Stimulated activated CD4-positive, alpha-beta T cell treated with anti-CD3 and anti-CD28 coated beads, Interleukin-15, amount 100 ng/mL, for 48 hours (primary cell): ENCODE data around the gene TNFRSF9.
A peak's percentile ranks its signal among the peaks of the same experiment; 100 is the strongest.
"Not testable (repeated sequence)": the region's sequence is repeated elsewhere in the genome, so short reads cannot be mapped to it uniquely, and the experiment has no call there.

ENCODE experiments used
- DNase-seq, 2 donors: peaks; one replicate each; pipeline ENCODE4 v3.0.0-alpha.2; 2020; ENCODE audit warnings: low read depth in 2 of 2

Gene TNFRSF9

GRCh38 chr1:7961216-7962013, 20.8 kb upstream of the TNFRSF9 start, which contains the start of gene PARK7:
Gene PARK7, plus strand, starts transcription at chr1:7961711. Its CDS starts 1,075 bp downstream, at chr1:7962786.
- peak; percentile 100 for DNase-seq

- DNase-seq: no peak
Measured at GRCh38 chr1:7960867-7961215, 20.2 kb upstream of the TNFRSF9 start.

- DNase-seq: no peak
Measured at GRCh38 chr1:7960165-7960564, 19.5 kb upstream of the TNFRSF9 start.

GRCh38 chr1:7956218-7957032, 15.8 kb upstream of the TNFRSF9 start:
- no peak for DNase-seq

- DNase-seq: no peak
Measured at GRCh38 chr1:7954683-7955082, 14.0 kb upstream of the TNFRSF9 start.

GRCh38 chr1:7953850-7954609, 13.4 kb upstream of the TNFRSF9 start:
- DNase-seq: peak; percentile 70 to 78

GRCh38 chr1:7952791-7953190, 12.2 kb upstream of the TNFRSF9 start:
- DNase-seq: not testable (repeated sequence)

GRCh38 chr1:7948960-7949359, 8.3 kb upstream of the TNFRSF9 start:
- no peak for DNase-seq

- DNase-seq: no peak
Measured at GRCh38 chr1:7943251-7943650, 2.6 kb upstream of the TNFRSF9 start.

GRCh38 chr1:7942214-7942921, 1.7 kb upstream of the TNFRSF9 start:
- no peak for DNase-seq

GRCh38 chr1:7941437-7941793, 776 bp upstream of the TNFRSF9 start:
- no peak for DNase-seq

- DNase-seq: no peak
Measured at GRCh38 chr1:7940034-7940433, 605 bp downstream of the TNFRSF9 start.

GRCh38 chr1:7938070-7938469, 2.6 kb downstream of the TNFRSF9 start:
- DNase-seq: no peak

GRCh38 chr1:7932524-7933138, 8.0 kb downstream of the TNFRSF9 start:
- DNase-seq: no peak

GRCh38 chr1:7931446-7931812, 9.2 kb downstream of the TNFRSF9 start:
- DNase-seq: no peak

GRCh38 chr1:7930645-7931445, 9.8 kb downstream of the TNFRSF9 start:
- DNase-seq: no peak

- no peak for DNase-seq
Measured at GRCh38 chr1:7929637-7930036, 11.0 kb downstream of the TNFRSF9 start.

GRCh38 chr1:7928247-7928646, 12.4 kb downstream of the TNFRSF9 start:
- no peak for DNase-seq

- DNase-seq: not testable (repeated sequence)
Measured at GRCh38 chr1:7927061-7927460, 13.6 kb downstream of the TNFRSF9 start.

GRCh38 chr1:7922301-7922700, 18.3 kb downstream of the TNFRSF9 start:
- no peak for DNase-seq
